ENCODE data around the gene ANLN.
"Not testable (repeated sequence)": the region's sequence is repeated elsewhere in the genome, so short reads cannot be mapped to it uniquely, and the experiment has no call there.

The ANLN gene

GRCh38 chr7:36389371-36390198 is at the start of gene ANLN:
Gene ANLN (plus strand): TSS chr7:36389862. CDS start chr7:36390027, 165 bp downstream.
- DNase-seq = peak; percentile 89

- no peak for DNase-seq
Measured at GRCh38 chr7:36343548-36343947, 46.1 kb upstream of the ANLN start.

GRCh38 chr7:36344622-36345021 is 45.0 kb upstream of the ANLN start:
- DNase-seq = no peak

GRCh38 chr7:36346260-36346831 is 43.3 kb upstream of the ANLN start:
- no peak for DNase-seq

GRCh38 chr7:36348256-36348655 is 41.4 kb upstream of the ANLN start:
- no peak for DNase-seq

- DNase-seq = no peak
Measured at GRCh38 chr7:36348771-36349170, 40.9 kb upstream of the ANLN start.

GRCh38 chr7:36349626-36350025 is 40.0 kb upstream of the ANLN start:
- no peak for DNase-seq

GRCh38 chr7:36355490-36355889 is 34.2 kb upstream of the ANLN start:
- DNase-seq = no peak

- DNase-seq = no peak
Measured at GRCh38 chr7:36357054-36357453, 32.6 kb upstream of the ANLN start.

GRCh38 chr7:36358589-36358988 is 31.1 kb upstream of the ANLN start:
- DNase-seq = no peak

GRCh38 chr7:36360244-36360643 is 29.4 kb upstream of the ANLN start:
- no peak for DNase-seq

- DNase-seq = no peak
Measured at GRCh38 chr7:36361227-36361626, 28.4 kb upstream of the ANLN start.

- no peak for DNase-seq
Measured at GRCh38 chr7:36363515-36363914, 26.1 kb upstream of the ANLN start.

- no peak for DNase-seq
Measured at GRCh38 chr7:36366005-36366717, 23.5 kb upstream of the ANLN start.

GRCh38 chr7:36366718-36367560 is 22.7 kb upstream of the ANLN start:
- DNase-seq = peak; percentile 93

- no peak for DNase-seq
Measured at GRCh38 chr7:36367561-36368077, 22.0 kb upstream of the ANLN start.

GRCh38 chr7:36368496-36368895 is 21.2 kb upstream of the ANLN start:
- no peak for DNase-seq

- no peak for DNase-seq
Measured at GRCh38 chr7:36369171-36369570, 20.5 kb upstream of the ANLN start.

- no peak for DNase-seq
Measured at GRCh38 chr7:36370046-36370445, 19.6 kb upstream of the ANLN start.

GRCh38 chr7:36372156-36372555 is 17.5 kb upstream of the ANLN start:
- DNase-seq = no peak

GRCh38 chr7:36378555-36378954 is 11.1 kb upstream of the ANLN start:
- not testable (repeated sequence) for DNase-seq

- no peak for DNase-seq
Measured at GRCh38 chr7:36379831-36380504, 9.7 kb upstream of the ANLN start.
